NCI-H460 (cell line): ENCODE data around the gene ACR. TPM values are rescaled to one million over a fixed set of nuclear protein-coding genes. Genes with fewer than 3 reads are reported as not detected.

Experiments
- DNase-seq: peaks from one replicate; pipeline ENCODE4 v3.0.0-alpha.2; 2016; ENCODE audit warnings: low read depth; ENCODE audit errors: extremely low read depth
- total RNA-seq: library from RNA; depleted of rRNA; stranded (reverse); fragments of >200 nt; shearing (Covaris generic); gene quantifications from 2 replicates; pipeline ENCODE4 v1.2.3, GENCODE V29; 2014

The ACR gene
- total RNA-seq, 1 experiment from 2014 or later = not detected

DNA sequence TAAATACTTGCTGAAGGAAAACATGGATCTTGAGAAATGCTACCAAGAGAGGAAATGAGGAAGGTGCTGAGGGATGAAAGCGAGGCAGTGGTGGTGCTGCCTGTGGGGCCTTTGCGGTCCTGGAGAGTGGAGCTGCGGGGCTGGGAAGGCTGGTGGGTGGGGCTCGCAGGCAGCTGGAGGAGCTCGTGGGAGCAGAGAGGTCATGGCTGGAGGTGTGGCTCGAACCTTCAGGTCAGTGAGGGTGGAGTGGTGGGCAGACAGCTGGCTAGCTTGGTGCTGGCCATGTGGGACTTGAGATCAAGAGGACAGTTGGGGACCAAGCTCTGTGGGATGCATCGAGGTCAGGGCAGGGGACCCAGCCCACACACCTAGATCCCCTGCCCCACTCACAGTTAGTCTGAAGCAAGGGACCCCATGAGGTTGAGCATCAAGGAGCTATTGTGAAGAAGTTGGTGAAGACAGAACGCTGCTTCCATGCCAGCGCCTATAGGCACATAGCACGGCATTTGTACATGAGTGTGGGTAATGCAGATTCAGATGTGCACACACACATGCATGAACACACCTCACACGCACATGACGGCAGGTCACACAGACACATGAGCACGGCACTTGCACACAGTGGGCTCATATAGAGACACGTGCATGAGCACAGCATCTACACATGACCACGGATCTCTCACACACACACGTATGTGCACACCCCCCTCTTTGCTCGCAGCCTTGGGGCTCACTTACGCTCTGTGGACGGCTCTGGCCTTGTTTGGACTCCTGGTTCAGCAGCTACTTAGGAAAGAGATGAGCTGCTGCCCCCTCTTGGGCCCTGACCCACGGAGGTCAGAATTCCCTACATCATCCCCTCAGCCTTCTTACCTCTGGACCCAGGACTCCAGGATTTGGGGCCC is 34.9 kb upstream of the ACR start:
- DNase-seq = no peak

DNA sequence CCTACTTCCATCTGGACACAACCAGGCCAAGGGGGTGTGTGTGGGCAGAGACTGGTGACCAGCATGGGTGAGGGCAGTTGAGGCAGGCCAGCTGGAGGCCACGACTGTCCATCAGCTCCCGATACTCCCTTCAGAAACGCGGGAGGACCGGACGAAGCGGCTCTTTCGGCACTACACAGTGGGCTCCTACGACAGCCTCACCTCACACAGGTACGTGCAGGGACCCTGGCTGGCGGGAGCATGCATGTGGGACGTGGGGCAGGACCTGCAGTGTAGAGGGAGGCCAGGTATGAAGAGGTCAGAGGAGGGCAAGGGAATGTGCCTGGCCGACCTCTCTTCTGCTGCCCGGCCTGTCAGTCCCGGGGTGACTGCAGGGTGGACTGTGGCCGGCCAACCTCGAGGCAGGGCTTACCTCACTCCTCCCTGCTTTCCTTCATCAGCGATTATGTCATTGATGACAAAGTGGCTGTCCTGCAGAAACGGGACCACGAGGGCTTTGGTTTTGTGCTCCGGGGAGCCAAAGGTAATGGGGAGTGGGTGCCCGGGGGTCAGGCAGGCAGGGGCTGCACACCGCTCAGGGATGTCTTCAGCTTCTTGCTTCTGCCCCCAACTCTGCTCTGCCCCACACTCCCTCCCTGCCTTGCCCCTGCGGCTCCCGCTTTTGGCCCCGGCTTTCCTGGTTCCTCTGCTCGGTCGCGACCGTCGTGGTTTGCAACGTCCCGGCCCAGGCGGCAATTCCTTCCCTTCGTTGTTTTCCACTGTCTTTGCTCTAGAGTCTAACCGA is 34.1 kb upstream of the ACR start:
- no peak for DNase-seq

DNA sequence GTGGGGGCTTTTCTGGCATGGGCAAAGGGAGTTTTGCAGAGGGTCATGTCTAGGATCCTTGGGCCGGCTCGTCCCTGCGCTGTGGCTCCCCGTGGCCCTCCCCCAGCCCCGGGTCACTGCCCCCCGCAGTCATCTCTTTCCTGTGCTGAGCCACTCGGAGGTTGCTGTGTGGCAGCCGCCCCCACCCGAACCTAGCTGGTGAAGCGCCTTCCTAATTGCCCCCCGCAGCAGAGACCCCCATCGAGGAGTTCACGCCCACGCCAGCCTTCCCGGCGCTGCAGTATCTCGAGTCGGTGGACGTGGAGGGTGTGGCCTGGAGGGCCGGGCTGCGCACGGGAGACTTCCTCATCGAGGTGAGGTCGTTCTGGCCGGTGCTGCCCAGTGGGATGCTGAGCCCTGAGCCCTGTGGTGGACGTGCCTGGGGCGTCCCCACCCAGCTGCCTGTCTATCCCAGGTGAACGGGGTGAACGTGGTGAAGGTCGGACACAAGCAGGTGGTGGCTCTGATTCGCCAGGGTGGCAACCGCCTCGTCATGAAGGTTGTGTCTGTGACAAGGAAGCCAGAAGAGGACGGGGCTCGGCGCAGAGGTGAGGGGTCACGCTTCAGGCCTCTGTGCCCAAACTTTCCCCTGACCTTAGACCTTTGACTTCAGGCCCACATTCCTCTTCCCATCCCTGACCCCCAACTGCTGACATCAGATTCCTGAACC is 33.3 kb upstream of the ACR start:
- no peak for DNase-seq

DNA sequence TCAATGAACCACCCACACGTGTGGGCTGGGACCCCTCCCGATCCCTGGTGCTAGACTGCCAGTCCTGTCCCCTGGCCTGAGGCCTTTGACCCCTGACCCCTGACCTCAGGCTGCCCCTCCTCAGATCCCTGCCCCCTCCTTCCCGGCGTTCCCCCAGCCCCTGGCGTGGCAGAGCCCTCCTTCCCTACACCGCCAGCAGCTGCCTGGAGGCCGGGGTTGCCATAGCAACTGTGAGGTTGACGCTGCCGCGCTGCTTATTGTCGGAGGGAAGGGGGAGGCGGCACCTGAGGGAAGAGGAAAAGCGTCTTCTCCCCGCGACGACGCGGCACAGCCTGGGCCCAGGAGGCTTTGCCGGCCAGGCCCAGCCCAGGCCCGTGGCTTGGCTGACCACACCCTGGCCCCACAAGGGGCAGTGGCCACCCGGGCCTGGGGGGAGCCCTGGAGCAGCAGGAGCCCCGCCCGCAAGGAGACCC is 32.7 kb upstream of the ACR start:
- no peak for DNase-seq

DNA sequence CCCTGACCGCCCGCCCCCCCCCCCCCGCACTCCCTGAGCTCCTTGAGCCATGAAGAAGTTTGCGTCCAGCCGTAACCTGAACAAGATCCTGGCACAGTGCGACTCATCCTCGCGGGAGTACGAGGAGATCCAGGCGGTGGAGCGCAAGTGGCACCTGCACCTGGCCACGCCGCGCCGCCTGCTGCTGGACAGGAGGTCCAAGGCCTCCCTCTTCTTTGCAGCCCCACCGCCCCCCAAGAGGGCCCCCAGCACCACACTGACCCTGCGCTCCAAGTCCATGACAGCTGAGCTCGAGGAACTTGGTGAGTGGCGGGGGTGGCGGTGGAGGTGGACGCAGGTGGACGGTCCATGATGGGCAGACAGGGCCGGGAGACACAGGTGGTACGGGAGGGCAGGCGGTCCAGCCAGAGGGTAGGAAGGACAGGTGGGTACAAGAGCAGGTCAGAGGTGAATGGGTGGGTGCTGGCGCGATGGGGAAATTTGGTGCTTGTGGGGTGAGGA is 32.1 kb upstream of the ACR start:
- DNase-seq = no peak

DNA sequence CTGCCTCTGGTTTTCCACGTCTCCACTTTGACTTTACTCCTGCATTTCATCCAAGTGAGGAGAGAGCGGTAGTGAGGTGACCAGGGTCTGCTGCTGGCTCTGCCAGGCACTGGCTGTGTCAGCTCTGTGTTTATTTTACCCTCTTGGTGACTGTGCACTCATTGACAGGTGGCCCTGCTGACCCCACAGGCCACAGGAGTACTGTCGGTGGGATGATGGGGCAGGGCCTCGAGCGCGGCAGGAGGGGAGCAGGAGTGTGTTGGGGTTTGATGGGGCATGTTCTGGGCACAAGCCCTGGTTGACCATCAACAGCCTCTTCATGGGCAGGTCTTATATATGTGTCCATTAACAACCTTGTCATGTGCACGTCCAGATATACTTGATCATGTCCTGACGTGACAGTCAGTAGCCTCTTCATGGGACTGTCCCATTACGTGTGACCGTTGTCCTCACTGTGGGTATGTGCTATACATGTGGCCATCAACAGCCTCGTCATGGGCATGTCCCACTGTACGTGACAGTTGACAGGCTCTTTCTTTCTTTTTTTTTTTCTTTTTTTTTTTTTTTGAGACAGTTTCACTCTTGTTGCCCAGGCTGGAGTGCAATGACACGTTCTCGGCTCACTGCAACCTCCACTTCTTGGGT is 31.4 kb upstream of the ACR start:
- DNase-seq = no peak

DNA sequence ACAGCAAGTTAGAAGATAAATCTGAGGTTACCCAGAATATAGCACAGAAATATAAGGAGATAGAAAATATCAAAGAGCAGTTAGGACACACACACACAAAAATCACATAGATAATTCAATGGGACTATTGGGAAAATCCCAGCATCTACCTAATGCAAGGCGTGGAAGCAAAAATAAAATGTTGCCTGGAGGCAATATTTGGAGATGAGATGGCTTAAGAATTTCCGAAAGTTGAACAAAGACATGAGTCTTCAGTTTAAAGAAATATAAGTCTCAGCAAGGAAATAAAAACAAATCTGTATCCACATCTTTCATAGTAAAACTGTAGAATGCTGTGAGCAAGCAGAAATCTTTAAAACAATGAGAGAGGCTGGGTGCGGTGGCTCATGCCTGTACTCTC is 29.5 kb upstream of the ACR start:
- no peak for DNase-seq

DNA sequence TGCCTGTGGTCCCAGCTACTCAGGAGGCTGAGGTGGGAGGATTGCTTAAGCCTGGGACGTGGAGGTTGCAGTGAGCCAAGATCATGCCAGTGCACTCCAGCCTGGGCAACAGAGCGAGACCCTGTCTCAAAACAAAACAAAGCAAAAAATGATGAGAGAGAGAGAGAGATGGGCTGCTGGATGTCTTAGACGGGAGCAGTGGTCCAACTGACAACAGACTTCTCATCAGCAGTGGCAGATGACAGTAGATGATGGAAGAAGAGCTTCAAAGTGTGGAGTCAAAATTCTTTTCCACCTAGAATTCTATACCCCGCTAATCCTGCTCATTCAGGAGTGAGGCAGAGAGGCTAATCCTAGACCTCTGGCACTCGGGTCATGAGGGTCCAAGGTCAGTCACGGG is 29.0 kb upstream of the ACR start:
- DNase-seq = no peak

DNA sequence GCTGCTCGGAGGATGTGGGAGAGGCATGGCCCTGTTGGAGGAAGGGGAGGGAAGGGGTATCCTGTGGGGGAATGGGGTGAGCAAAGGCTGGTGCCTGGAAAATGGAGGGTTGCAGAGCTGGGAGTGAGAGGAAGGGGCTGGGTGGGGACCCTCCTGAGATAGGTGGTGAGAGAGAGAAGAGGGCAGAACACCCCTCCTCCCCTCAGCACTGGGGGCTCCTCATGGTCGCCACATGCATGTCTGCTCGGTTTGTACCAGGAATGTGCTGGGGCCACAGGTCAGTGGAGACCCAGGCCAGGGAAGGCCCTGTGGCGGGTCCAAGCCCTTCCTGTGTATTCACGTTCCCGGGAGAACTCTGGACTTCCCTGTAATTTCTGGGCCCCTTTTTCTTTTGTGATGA is 27.8 kb upstream of the ACR start:
- DNase-seq = no peak

DNA sequence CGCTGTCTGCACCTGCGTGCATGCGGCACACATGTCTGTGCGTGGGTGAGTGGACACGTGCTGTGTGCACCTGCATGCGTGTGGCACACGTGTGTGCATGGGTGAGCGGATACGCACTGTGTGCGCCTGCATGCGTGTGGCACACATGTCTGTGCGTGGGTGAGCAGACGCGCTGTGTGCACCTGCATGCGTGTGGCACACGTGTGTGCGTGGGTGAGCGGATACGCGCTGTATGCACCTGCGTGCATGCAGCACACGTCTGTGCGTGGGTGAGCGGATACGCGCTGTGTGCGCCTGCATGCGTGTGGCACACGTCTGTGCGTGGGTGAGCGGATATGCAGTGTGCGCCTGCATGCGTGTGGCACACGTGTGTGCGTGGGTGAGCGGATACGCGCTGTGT is 27.1 kb upstream of the ACR start:
- DNase-seq = no peak

DNA sequence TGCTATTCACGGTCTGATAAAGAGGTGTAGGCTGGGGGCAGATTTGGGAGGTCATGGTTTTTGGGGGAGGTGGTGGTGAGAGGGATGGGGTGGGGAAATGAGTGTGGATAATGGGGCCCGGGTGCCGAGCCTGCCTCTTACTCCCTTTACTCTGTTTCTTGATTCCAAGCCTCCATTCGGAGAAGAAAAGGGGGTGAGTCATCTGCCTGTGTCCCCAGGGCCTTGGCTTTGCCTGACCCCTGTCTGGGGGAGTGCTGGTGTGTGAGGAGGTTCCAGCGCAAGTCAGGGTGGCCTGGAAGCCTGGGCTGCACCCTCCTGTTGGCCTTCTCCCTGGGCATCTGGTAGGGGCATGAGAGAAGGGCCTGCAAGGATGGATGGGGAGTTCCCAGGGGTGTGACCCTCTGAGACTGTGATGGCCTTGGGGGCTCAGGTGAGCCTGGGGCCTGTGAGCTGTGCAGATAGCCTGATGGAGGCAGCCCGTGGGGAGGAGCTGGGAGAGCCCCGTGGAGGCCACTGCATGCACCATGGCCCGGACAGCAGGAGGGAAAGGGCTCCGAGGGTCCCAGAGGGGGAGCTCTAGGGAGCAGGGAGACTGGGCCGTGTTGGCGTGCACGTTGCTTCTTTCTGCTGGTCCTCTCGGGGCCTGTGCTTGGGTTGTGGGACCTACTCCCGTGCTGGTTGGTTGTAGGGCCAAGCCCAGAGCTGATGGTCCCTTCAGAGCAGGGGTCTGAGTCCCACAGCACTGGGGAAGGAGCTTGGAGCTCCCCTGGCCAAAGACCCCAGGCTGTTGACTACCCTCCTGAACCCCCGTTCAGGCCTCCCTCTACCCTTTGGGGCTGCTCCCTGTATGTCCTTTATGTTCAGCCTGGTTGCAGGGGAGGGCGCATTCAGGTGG is 26.3 kb upstream of the ACR start:
- DNase-seq = no peak

DNA sequence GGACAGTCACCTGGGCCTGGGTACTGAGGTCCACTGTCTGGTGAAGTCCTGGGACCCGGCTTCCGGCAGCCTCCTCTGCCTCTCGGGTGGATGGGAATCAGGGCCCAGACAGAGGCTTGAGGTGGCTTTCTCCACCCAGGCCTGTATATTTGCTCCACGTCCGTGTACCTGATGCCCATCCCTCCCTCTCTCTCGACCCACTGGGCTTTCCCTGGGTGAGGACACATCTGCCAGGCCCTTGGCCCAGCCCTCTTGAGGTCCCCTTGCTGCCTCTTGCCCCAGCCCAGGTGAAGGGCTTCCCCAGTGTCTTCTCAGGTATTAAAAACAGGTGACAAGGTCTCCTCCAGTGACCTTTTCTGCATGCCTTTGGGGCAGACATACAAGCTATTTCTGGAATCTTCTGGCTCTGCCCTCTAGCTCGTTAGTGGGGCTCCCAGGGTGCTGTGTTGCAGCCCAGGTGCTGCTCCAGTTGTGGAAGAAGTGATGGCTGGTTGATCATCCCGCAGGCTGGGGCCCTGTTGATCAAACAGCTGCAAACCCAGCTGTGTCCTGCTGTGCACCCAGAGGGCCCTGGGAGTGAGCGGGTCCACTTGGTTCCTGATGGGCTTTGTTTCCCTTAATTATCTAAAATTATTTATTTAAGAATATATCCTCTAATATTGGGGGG is 25.5 kb upstream of the ACR start:
- no peak for DNase-seq

DNA sequence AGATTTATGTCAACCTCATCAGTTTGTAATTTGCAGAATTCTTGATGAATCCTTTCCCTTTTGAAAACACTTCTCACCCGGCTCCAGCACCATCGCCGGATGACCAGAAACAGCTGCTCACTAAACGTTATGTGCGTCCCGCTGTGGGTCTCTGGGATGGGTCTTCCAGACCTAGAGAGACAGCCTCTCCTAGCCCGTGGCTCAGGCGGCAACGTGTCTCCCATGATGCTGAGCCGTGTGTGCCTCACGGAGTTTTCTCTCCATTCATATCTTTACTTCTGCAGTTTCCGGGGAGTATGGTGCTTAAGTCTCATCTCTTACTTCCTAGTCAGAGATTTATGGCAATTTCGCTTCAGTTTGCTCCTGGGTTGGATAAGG is 25.0 kb upstream of the ACR start:
- no peak for DNase-seq

DNA sequence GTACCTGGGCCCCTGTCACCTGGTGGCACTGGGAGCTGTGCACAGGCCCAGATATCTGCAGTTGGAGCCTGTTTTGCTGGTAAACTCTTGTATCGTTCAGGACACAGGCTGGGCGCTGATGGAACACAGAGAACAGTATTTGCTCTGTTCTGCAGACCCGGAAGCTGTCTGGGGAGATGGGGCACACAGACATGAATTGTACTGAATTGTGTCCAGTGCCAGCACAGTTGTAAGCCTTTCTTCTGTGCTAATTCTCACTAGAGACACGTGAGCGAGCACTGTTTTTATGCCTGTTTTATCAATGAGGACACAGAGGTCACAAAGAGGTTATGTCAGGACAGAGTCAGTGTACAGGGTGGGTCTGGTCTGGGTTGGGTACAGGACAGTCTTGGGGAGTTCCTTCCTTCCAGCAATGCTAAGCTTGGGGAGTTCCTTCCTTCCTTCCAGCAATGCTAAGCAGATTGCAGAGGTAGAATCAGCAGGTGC is 24.4 kb upstream of the ACR start:
- DNase-seq = no peak

DNA sequence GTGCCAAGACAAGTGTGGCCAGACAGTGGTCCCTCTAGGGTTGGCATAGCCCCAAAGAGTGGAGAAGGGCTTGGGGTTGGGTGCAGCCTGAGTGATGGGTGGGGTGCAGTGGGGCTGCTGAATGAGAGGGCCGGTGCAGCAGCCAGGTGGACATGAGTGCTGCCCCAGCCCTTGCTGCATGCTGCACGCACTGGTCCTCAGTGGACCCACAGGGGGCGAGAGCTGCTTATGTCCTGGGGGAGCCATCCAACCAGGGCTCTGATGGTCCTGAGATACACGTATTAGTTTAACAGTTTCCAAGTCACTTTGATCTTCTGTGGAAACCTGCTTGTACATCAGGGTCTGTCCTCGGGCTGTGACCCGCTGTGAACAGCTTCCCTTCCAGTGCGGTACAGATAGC is 23.9 kb upstream of the ACR start:
- no peak for DNase-seq

DNA sequence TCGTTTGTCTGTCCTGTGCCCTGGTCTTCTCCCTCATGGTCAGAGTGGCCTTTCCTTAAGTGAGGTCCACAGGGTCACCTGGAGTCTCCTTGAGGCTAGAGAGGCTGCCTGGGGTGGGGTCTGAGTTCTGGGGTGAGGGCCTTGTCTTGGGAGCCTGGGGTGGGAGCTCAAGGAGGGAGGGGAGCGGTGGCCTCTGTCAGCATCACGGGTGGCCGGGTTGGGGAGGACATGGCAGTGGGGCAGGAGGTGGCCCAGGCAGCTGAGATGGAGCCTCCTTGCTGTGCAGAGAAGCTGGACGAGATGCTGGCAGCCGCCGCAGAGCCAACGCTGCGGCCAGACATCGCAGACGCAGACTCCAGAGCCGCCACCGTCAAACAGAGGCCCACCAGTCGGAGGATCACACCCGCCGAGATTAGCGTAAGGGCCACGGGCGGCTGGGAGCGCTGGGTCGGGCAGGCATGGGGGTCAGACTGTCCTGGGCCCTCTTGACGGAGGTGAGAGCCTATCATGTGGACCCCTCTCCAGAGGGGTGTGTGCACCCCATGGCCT is 23.3 kb upstream of the ACR start:
- no peak for DNase-seq

DNA sequence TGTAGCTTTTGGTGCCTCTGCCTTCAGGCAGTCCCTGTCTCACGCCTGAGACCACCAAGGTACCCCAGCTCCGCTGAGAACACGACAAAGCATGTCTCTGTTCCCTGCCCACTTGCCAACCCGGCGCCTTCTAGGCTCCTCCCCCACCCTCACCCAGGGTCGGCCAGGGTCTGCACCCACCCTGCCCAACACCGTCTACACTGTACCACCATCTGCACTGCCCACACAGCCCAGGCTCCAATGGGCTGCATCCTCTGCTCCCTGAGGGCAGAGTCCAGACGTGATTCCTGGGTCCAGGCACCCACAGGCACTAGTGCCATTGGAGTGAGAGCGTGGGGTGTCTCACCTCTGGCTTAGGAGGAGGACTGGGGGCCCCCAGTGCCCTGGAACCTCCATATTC is 22.8 kb upstream of the ACR start:
- DNase-seq = no peak

DNA sequence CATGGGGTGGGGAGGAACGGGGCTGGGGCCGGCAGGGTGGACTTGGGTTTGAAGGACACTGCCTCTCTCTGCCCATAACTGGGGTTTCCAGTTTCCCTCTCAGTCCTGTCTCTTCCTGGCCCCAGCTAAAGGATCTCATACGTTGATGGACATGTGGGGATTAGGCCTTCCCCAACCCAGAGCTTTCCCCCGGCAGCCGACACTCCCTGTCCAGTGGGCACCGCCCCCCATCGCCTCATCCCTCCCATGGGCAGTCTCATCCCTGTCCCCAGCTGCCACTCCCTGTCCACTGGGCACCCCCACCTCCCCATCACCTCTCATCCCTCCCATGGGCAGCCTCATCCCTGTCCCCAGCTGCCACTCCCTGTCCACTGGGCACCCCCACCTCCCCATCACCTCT is 22.2 kb upstream of the ACR start:
- no peak for DNase-seq
